ENCODE results near the gene KDSR.

KDSR gene

DNA sequence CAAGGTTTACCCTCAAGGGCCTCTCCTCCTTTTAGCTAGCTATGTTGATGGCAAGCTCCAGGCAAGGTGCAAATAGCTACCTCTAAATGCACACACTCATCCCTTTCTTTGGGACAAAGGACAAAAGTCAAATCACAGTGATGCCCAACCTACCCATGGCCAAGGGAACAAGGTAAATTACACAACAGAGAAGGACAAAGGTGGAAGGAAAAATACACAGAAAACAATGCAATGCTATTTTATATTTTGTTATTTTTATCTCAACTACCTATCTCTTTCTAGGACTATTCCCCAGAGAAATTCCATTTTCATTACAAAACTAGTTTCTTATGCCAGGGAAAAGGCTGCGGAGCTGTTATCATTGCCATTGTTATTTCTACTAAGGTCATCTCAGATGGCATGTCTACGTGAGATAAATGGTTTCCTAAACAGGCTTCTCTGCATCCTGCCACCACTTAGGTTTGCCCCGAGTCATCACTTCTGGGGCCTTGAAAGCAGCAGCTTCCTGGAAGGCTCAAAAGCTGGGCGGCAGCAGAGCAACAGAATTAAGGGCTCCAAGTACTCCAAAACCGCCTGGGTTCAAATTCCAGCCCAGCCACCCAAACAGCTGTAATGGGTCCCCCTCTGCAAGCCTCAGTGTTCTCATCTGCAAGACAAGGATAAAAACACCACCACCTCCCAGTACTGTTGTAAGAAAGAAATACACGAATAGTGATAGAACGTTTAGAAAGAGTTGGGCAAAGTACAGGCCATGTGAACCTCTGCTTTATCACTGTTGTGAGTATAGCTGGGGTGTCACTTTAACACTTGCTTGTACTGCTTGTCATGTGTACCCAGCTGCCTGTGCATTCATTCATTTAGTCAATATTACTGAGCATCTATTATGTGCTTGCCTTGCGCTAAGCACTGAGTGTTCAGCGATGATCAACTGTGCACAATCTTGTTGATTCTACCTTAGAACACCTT, 68.3 kb downstream of the KDSR start:
- H3K9ac ChIP-seq (ENCODE audit: low read length) = no peak overlapping the region

DNA sequence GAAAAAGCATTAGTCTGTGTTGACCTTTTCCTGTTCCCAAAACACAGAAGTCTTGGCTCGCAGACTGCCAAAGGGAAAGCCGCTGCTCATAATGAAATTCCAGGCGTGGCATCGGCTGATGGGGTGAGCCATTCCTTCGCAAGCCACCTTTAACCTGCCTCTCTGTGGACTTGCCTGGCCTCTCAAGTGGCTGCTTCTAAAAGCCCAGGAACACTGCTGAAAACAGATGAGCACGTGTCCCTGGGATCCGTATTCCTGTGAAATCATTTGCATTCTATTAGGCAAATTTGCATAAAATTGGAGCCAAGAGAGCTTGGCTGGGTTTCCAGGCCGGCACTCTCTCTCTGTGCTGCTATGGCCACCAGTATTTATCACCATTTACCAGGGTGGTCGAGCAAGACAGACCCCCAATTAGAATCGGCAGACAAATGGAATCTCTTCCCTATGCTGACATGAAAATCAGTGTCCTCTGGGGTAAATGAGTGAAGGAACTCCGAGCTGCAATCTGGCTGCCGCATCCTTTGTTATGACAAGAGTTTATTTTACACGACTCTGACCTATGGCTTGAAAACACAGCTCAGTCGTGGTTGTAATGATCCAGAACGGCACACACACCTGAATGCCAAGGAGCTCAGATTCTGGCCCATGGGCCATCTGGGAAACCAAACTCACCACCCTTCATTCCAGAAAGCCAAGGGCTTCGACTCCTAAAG, 69.2 kb downstream of the KDSR start:
- Histone ChIP-seq H3K27me3 (ENCODE audit: insufficient read depth, low read length) (no peaks in the 10 kb centered on the region), H4K8ac (ENCODE audit: low read depth, low read length) (no peak overlapping the region), H3K14ac (ENCODE audit: low read length) (no peak overlapping the region), H4K12ac (ENCODE audit: low read depth, low read length) (no peak overlapping the region), H2AK5ac (ENCODE audit: low read length) (no peak overlapping the region), H3K23ac (ENCODE audit: low read length) (no peak overlapping the region), H2BK12ac (ENCODE audit: low read length) (no peak overlapping the region), H3K79me1 (ENCODE audit: low read length) (no peaks in the 10 kb centered on the region), H2BK120ac (ENCODE audit: insufficient read depth, low read length, poor library complexity) (no peak overlapping the region), H4K91ac (ENCODE audit: low read depth, low read length) (no peak overlapping the region), H2AFZ (ENCODE audit: insufficient read depth, low read length, poor library complexity) (no peak overlapping the region), H3K36me3 (ENCODE audit: control insufficient read depth in 1 of 2, insufficient read depth in 2 of 2, low read length in 2 of 2) (no peaks in the 10 kb centered on the region), H3K4me1 (ENCODE audit: control insufficient read depth in 1 of 2, insufficient read depth in 2 of 2, low read length in 2 of 2) (peaks cover 4 to 6% of the 10 kb centered on the region in 2 experiments), H3K4me3 (ENCODE audit: low read depth, low read length) (no peak overlapping the region), H2BK5ac (ENCODE audit: low read depth, low read length, poor library complexity) (no peak overlapping the region), H3K4me2 (ENCODE audit: low read length) (peak overlapping the region; percentile 36), H3K18ac (ENCODE audit: low read length) (no peak overlapping the region), H3K27ac (ENCODE audit: low read depth, low read length) (no peak overlapping the region), H3K9ac (ENCODE audit: low read length) (no peak overlapping the region), H3K4ac (ENCODE audit: low read depth, low read length) (no peak overlapping the region), H3K9me3 (ENCODE audit: insufficient read depth, low read depth, low read length) (no peaks in the 10 kb centered on the region), H3K79me2 (ENCODE audit: control insufficient read depth, insufficient read depth, low read length, poor library complexity) (no peaks in the 10 kb centered on the region)
- peak; percentile 50 to 66 for DNase-seq
- WGBS (ENCODE audit: extremely low coverage, insufficient coverage, insufficient read length) = no CpG with 5 or more reads among the region's 16 CpGs

More for the DNA sequence above, 68.3 kb downstream of the KDSR start:
- no peak overlapping the region for H3K4ac ChIP-seq (ENCODE audit: low read depth, low read length)
- no peak overlapping the region for H4K91ac ChIP-seq (ENCODE audit: low read depth, low read length)
- H3K4me2 ChIP-seq (ENCODE audit: low read length) = peak overlapping the region; percentile 36
- H3K36me3 ChIP-seq (ENCODE audit: control insufficient read depth in 1 of 2, insufficient read depth in 2 of 2, low read length in 2 of 2) = no peaks in the 10 kb centered on the region
- no peak overlapping the region for H2BK5ac ChIP-seq (ENCODE audit: low read depth, low read length, poor library complexity)
- H2AFZ ChIP-seq (ENCODE audit: insufficient read depth, low read length, poor library complexity) = no peak overlapping the region
- DNase-seq = peak; percentile 39 to 64
- H2BK12ac ChIP-seq (ENCODE audit: low read length) = no peak overlapping the region
- H3K27ac ChIP-seq (ENCODE audit: low read depth, low read length) = no peak overlapping the region
- H4K12ac ChIP-seq (ENCODE audit: low read depth, low read length) = no peak overlapping the region
- no peak overlapping the region for H4K8ac ChIP-seq (ENCODE audit: low read depth, low read length)
- no peak overlapping the region for H3K4me3 ChIP-seq (ENCODE audit: low read depth, low read length)
- H3K9me3 ChIP-seq (ENCODE audit: insufficient read depth, low read depth, low read length) = no peaks in the 10 kb centered on the region
- H3K4me1 ChIP-seq (ENCODE audit: control insufficient read depth in 1 of 2, insufficient read depth in 2 of 2, low read length in 2 of 2) = peaks cover 4 to 6% of the 10 kb centered on the region in 2 experiments
- no peak overlapping the region for H3K14ac ChIP-seq (ENCODE audit: low read length)
- no peak overlapping the region for H2BK120ac ChIP-seq (ENCODE audit: insufficient read depth, low read length, poor library complexity)
- no peaks in the 10 kb centered on the region for H3K79me1 ChIP-seq (ENCODE audit: low read length)
- peak overlapping the region; percentile 80 for H3K23ac ChIP-seq (ENCODE audit: low read length)
- H3K79me2 ChIP-seq (ENCODE audit: control insufficient read depth, insufficient read depth, low read length, poor library complexity) = no peaks in the 10 kb centered on the region
- H3K27me3 ChIP-seq (ENCODE audit: insufficient read depth, low read length) = no peaks in the 10 kb centered on the region
- H2AK5ac ChIP-seq (ENCODE audit: low read length) = no peak overlapping the region
- H3K18ac ChIP-seq (ENCODE audit: low read length) = no peak overlapping the region
- WGBS (ENCODE audit: extremely low coverage, insufficient coverage, insufficient read length) = no CpG with 5 or more reads among the region's 9 CpGs

DNA sequence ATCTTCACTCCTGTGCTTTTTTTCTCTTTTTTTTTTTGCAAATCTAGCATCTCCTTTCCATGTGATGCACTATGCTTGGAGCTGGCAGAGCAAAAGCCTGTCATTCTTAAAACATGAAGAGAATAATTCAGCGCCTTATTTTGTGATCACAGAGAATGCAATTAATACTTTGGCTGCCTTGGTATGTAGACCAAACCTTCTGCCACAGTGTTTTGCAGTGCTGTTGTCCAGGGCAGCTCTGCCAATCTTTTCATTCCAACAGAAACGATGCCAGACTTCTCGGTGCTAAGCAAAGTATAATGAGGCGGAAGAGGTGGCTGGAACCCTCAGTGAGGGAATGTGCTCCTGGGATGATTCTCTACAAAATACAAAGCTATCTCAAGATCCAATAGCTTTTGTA, 73.1 kb downstream of the KDSR start:
- H3K79me2 ChIP-seq (ENCODE audit: control insufficient read depth, insufficient read depth, low read length, poor library complexity) = no peaks in the 10 kb centered on the region
- H3K4ac ChIP-seq (ENCODE audit: low read depth, low read length) = no peak overlapping the region
- H3K4me3 ChIP-seq (ENCODE audit: low read depth, low read length) = no peak overlapping the region
- H3K27ac ChIP-seq (ENCODE audit: low read depth, low read length) = no peak overlapping the region
- H3K79me1 ChIP-seq (ENCODE audit: low read length) = no peaks in the 10 kb centered on the region
- H3K14ac ChIP-seq (ENCODE audit: low read length) = no peak overlapping the region
- H3K4me2 ChIP-seq (ENCODE audit: low read length) = no peak overlapping the region
- DNase-seq = no peak
- H4K91ac ChIP-seq (ENCODE audit: low read depth, low read length) = no peak overlapping the region
- H2BK5ac ChIP-seq (ENCODE audit: low read depth, low read length, poor library complexity) = no peak overlapping the region
- H4K12ac ChIP-seq (ENCODE audit: low read depth, low read length) = no peak overlapping the region
- no peaks in the 10 kb centered on the region for H3K27me3 ChIP-seq (ENCODE audit: insufficient read depth, low read length)
- H2AFZ ChIP-seq (ENCODE audit: insufficient read depth, low read length, poor library complexity) = no peak overlapping the region
- H4K8ac ChIP-seq (ENCODE audit: low read depth, low read length) = no peak overlapping the region
- no peak overlapping the region for H2BK12ac ChIP-seq (ENCODE audit: low read length)
- H2BK120ac ChIP-seq (ENCODE audit: insufficient read depth, low read length, poor library complexity) = no peak overlapping the region
- no peak overlapping the region for H3K23ac ChIP-seq (ENCODE audit: low read length)
- H3K18ac ChIP-seq (ENCODE audit: low read length) = no peak overlapping the region
- H2AK5ac ChIP-seq (ENCODE audit: low read length) = no peak overlapping the region
- no peaks in the 10 kb centered on the region for H3K9me3 ChIP-seq (ENCODE audit: insufficient read depth, low read depth, low read length)
- no CpG with 5 or more reads among the region's 4 CpGs for WGBS (ENCODE audit: extremely low coverage, insufficient coverage, insufficient read length)
- no peak overlapping the region for H3K9ac ChIP-seq (ENCODE audit: low read length)
- no peaks in the 10 kb centered on the region for H3K36me3 ChIP-seq (ENCODE audit: control insufficient read depth in 1 of 2, insufficient read depth in 2 of 2, low read length in 2 of 2)
- peaks cover 0 to 2% of the 10 kb centered on the region in 2 experiments for H3K4me1 ChIP-seq (ENCODE audit: control insufficient read depth in 1 of 2, insufficient read depth in 2 of 2, low read length in 2 of 2)

DNA sequence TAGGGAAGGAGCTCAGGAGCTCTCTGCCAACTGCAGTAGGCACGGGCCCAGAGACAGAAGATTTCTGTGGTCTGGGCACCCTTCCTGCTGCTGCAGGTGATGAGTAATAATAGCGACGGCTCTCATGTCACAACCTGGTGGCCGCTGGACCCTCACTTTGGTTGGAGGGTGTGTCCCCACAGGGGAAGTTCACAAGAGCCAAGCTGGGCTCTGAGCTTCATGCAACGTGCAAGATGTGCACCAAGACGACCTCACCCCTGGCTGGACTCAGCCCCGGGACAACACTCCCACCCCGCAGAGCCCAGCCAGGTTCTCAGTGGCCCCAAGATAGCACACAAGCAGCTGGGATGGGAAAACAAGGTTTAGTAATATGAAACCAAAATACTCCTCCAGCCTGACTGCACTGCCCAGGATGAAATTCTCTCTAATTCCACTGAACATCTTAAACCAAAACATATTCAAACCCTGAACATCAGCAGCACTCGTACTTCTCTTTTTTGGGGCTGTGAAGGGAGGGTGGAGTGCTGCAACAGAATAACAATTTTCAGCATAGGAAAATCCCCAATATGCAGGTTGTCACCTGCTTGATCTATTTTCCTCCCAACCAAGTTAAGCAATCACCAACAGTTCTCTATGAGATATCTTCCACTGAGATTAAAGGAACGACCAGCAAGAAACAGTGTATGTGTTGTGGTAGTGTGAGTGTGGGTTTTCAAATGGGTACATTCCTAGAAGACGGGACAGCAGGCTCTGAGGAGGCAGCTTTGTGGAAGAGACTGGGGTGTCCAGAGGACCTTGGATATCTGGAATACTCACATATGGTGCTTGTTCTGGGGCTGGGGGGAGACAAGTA, 73.9 kb downstream of the KDSR start:
- Histone ChIP-seq H2AFZ (ENCODE audit: insufficient read depth, low read length, poor library complexity) (no peak overlapping the region), H3K4me2 (ENCODE audit: low read length) (no peak overlapping the region), H3K4me3 (ENCODE audit: low read depth, low read length) (no peak overlapping the region), H3K23ac (ENCODE audit: low read length) (no peak overlapping the region), H3K9ac (ENCODE audit: low read length) (no peak overlapping the region), H2BK12ac (ENCODE audit: low read length) (no peak overlapping the region), H2BK120ac (ENCODE audit: insufficient read depth, low read length, poor library complexity) (no peak overlapping the region), H3K4me1 (ENCODE audit: control insufficient read depth in 1 of 2, insufficient read depth in 2 of 2, low read length in 2 of 2) (peaks cover 0 to 2% of the 10 kb centered on the region in 2 experiments), H3K36me3 (ENCODE audit: control insufficient read depth in 1 of 2, insufficient read depth in 2 of 2, low read length in 2 of 2) (no peaks in the 10 kb centered on the region), H3K79me1 (ENCODE audit: low read length) (no peaks in the 10 kb centered on the region), H3K9me3 (ENCODE audit: insufficient read depth, low read depth, low read length) (no peaks in the 10 kb centered on the region), H3K4ac (ENCODE audit: low read depth, low read length) (no peak overlapping the region), H4K12ac (ENCODE audit: low read depth, low read length) (no peak overlapping the region), H2AK5ac (ENCODE audit: low read length) (no peak overlapping the region), H2BK5ac (ENCODE audit: low read depth, low read length, poor library complexity) (no peak overlapping the region), H4K91ac (ENCODE audit: low read depth, low read length) (no peak overlapping the region), H3K27ac (ENCODE audit: low read depth, low read length) (no peak overlapping the region), H3K27me3 (ENCODE audit: insufficient read depth, low read length) (no peaks in the 10 kb centered on the region), H4K8ac (ENCODE audit: low read depth, low read length) (no peak overlapping the region), H3K14ac (ENCODE audit: low read length) (no peak overlapping the region), H3K79me2 (ENCODE audit: control insufficient read depth, insufficient read depth, low read length, poor library complexity) (no peaks in the 10 kb centered on the region), H3K18ac (ENCODE audit: low read length) (no peak overlapping the region)
- no CpG with 5 or more reads among the region's 11 CpGs for WGBS (ENCODE audit: extremely low coverage, insufficient coverage, insufficient read length)
- no peak for DNase-seq

Measured in trophoblast cell (in vitro differentiated cells and primary cell).